NCI-H748 (cell line): ENCODE data around the gene KRT222.

ENCODE experiments used
- DNase-seq: peaks from one replicate; lab custom pipeline; 2025; ENCODE audit not compliant: unreplicated experiment; lab: John Stamatoyannopoulos, UW

The KRT222 gene

GRCh38 chr17:40659911-40660310 lies 5.1 kb downstream of the KRT222 start:
- no peak for DNase-seq

- no peak for DNase-seq
Measured at GRCh38 chr17:40658396-40658795, 6.6 kb downstream of the KRT222 start.

- no peak for DNase-seq
Measured at GRCh38 chr17:40651939-40652338, 13.0 kb downstream of the KRT222 start.

- peak; percentile 72 for DNase-seq
Measured at GRCh38 chr17:40648384-40648968, 16.5 kb downstream of the KRT222 start.

- peak; percentile 88 for DNase-seq
Measured at GRCh38 chr17:40647624-40648383, 17.2 kb downstream of the KRT222 start, which contains the start of gene SMARCE1. TSS of gene SMARCE1 (minus strand) at chr17:40647818. CDS start at chr17:40645802, 2,016 bp downstream.

GRCh38 chr17:40646791-40647623 lies 18.0 kb downstream of the KRT222 start:
- DNase-seq, result peak; percentile 53

- DNase-seq, result no peak
Measured at GRCh38 chr17:40645943-40646342, 19.0 kb downstream of the KRT222 start.

- DNase-seq, result no peak
Measured at GRCh38 chr17:40645291-40645690, 19.7 kb downstream of the KRT222 start.

GRCh38 chr17:40637931-40638330 lies 27.0 kb downstream of the KRT222 start:
- no peak for DNase-seq

- DNase-seq, result no peak
Measured at GRCh38 chr17:40633871-40634270, 31.1 kb downstream of the KRT222 start.

GRCh38 chr17:40632216-40632615 lies 32.8 kb downstream of the KRT222 start:
- DNase-seq, result no peak

GRCh38 chr17:40629842-40630241 lies 35.1 kb downstream of the KRT222 start:
- no peak for DNase-seq

GRCh38 chr17:40625311-40625710 lies 39.7 kb downstream of the KRT222 start:
- no peak for DNase-seq

- no peak for DNase-seq
Measured at GRCh38 chr17:40623419-40624210, 41.4 kb downstream of the KRT222 start.

- no peak for DNase-seq
Measured at GRCh38 chr17:40622509-40622928, 42.5 kb downstream of the KRT222 start.

- no peak for DNase-seq
Measured at GRCh38 chr17:40621578-40621977, 43.4 kb downstream of the KRT222 start.

GRCh38 chr17:40621019-40621418 lies 44.0 kb downstream of the KRT222 start:
- no peak for DNase-seq

- no peak for DNase-seq
Measured at GRCh38 chr17:40618754-40619625, 46.0 kb downstream of the KRT222 start.

- DNase-seq, result no peak
Measured at GRCh38 chr17:40617678-40618240, 47.2 kb downstream of the KRT222 start.

GRCh38 chr17:40616592-40616991 lies 48.4 kb downstream of the KRT222 start:
- DNase-seq, result no peak
